Smooth muscle cell of the brain vasculature (primary cell): ENCODE data around the gene AMMECR1L.
"Not testable (repeated sequence)": the region's sequence is repeated elsewhere in the genome, so short reads cannot be mapped to it uniquely, and the experiment has no call there.

ENCODE experiments used
- DNase-seq: peaks from one replicate; pipeline ENCODE4 v3.0.0-alpha.2; 2012; ENCODE audit warnings: low read depth, low spot score

The AMMECR1L gene

GRCh38 chr2:127885780-127886592 lies at the start of gene AMMECR1L:
Gene AMMECR1L (minus strand): TSS chr2:127885956. CDS start chr2:127874234, 11,722 bp downstream.
- not testable (repeated sequence) for DNase-seq

GRCh38 chr2:127935337-127935736 lies 49.6 kb upstream of the AMMECR1L start:
- no peak for DNase-seq

GRCh38 chr2:127932199-127932876 lies 46.6 kb upstream of the AMMECR1L start:
- DNase-seq: no peak

GRCh38 chr2:127929449-127929848 lies 43.7 kb upstream of the AMMECR1L start:
- no peak for DNase-seq

- DNase-seq: no peak
Observed at GRCh38 chr2:127927384-127927783, 41.6 kb upstream of the AMMECR1L start.

- DNase-seq: no peak
Observed at GRCh38 chr2:127917916-127918315, 32.2 kb upstream of the AMMECR1L start.

GRCh38 chr2:127913808-127914457 lies 28.2 kb upstream of the AMMECR1L start:
- no peak for DNase-seq

- DNase-seq: no peak
Observed at GRCh38 chr2:127911737-127912136, 26.0 kb upstream of the AMMECR1L start.

- DNase-seq: no peak
Observed at GRCh38 chr2:127910415-127910814, 24.7 kb upstream of the AMMECR1L start.

GRCh38 chr2:127909019-127909418 lies 23.3 kb upstream of the AMMECR1L start:
- DNase-seq: no peak

GRCh38 chr2:127907733-127908400 lies 22.1 kb upstream of the AMMECR1L start:
- DNase-seq: not testable (repeated sequence)

- DNase-seq: no peak
Observed at GRCh38 chr2:127906206-127906926, 20.6 kb upstream of the AMMECR1L start.

- no peak for DNase-seq
Observed at GRCh38 chr2:127901339-127902056, 15.7 kb upstream of the AMMECR1L start.

GRCh38 chr2:127897531-127898211 lies 11.9 kb upstream of the AMMECR1L start:
- DNase-seq: no peak

GRCh38 chr2:127893494-127893893 lies 7.7 kb upstream of the AMMECR1L start:
- DNase-seq: no peak

GRCh38 chr2:127893033-127893432 lies 7.3 kb upstream of the AMMECR1L start:
- no peak for DNase-seq

GRCh38 chr2:127891811-127892210 lies 6.1 kb upstream of the AMMECR1L start:
- no peak for DNase-seq

- DNase-seq: not testable (repeated sequence)
Observed at GRCh38 chr2:127890756-127891155, 5.0 kb upstream of the AMMECR1L start.

- DNase-seq: no peak
Observed at GRCh38 chr2:127888772-127889171, 3.0 kb upstream of the AMMECR1L start.

GRCh38 chr2:127887776-127888130 lies 2.0 kb upstream of the AMMECR1L start:
- DNase-seq: no peak
